ENCODE data around the gene YWHAH.

GRCh38 chr22:31977141-31977841 is 33.0 kb downstream of the YWHAH start:
- TF ChIP-seq CTCF (IDR thresholded peaks at IDR 0.05; ENCODE audit: borderline replicate concordance, extremely low read depth, low read length, poor library complexity, severe bottlenecking) (peak; percentile 91), EZH2 (IDR thresholded peaks at IDR 0.05; ENCODE audit: borderline replicate concordance, low read depth, low read length, severe bottlenecking) (no peak)

All from DND-41 (cell line).